Psoas muscle (tissue), 8 donors: Measurements from ENCODE around the gene LPCAT1. TPM values are rescaled to one million over a fixed set of nuclear protein-coding genes. Genes with fewer than 3 reads are reported as not detected.

ENCODE experiments used
- ATAC-seq, 4 donors: fragments of 200-7000 bp; cut with Tn5 transposase; one replicate each; pipeline ENCODE4 v1.9.1; 2020; ENCODE audit warnings: moderate library complexity in 3 of 4, mild to moderate bottlenecking in 2 of 4
- DNase-seq, 2 donors: peaks; one replicate each; pipeline ENCODE4 v3.0.0-alpha.2; 2020
- H3K27ac ChIP-seq: fragments of 200-600 bp; one replicate; pipeline ENCODE4 v1.8.0; 2022
- H3K27me3 ChIP-seq, 3 donors: fragments of 200-600 bp in 1 of 3; one replicate each; pipeline versions ENCODE4 v1.6.1 to v1.8.0; 2013 to 2022; ENCODE audit warnings: low read length in 2 of 3, mild to moderate bottlenecking in 2 of 3, moderate library complexity in 1 of 3; ENCODE audit not compliant: insufficient read depth in 3 of 3
- H3K36me3 ChIP-seq, 2 donors: fragments of 200-600 bp in 1 of 2; one replicate each; pipeline versions ENCODE4 v1.6.1 to v1.8.0; 2013 to 2022; ENCODE audit warnings: low read depth in 1 of 2, mild to moderate bottlenecking in 1 of 2, moderate library complexity in 1 of 2; ENCODE audit not compliant: insufficient read depth in 1 of 2
- H3K4me1 ChIP-seq: fragments of 200-600 bp; one replicate; pipeline ENCODE4 v1.8.0; 2022
- H3K4me3 ChIP-seq: fragments of 200-600 bp; one replicate; pipeline ENCODE4 v1.8.0; 2022; ENCODE audit warnings: mild to moderate bottlenecking
- H3K9me3 ChIP-seq: fragments of 200-600 bp; one replicate; pipeline ENCODE4 v1.8.0; 2022
- CTCF ChIP-seq: fragments of 200-600 bp; IDR thresholded peaks from one replicate; pipeline ENCODE4 v1.8.0; 2022; ENCODE audit warnings: antibody characterized with exemption
- WGBS, 3 donors: extraction: QIAGEN DNeasy Blood & Tissue Kit; methylation state at CpG; one replicate each; pipeline versions ENCODE4 v1.1.6 to v1.1.7; 2013; 5-methylcytosine and 5-hydroxymethylcytosine counted together
- intact Hi-C, 2 donors: fragments of 100-400 bp; cut with DNase I; formaldehyde crosslinking; loops; one replicate each; pipeline versions ENCODE4 v1.11.0 to v1.14.2; 2022
- polyA plus RNA-seq, 3 donors: library from polyadenylated mRNA; stranded (reverse); fragments of 200-250 nt; gene quantifications; one replicate each; pipeline ENCODE4 v1.2.3, GENCODE V29; 2013
- total RNA-seq, 4 donors: library from RNA; stranded (reverse); fragmentation: NEBNext Ultra II Directional in 2 of 4; extraction: Animal tissue kit (Norgen Biotek cat#: 25700) in 2 of 4; gene quantifications; one replicate each; pipeline versions ENCODE4 v1.2.1 to v1.2.4, GENCODE V29; 2021 to 2023
- donor health status: healthy with polysubstance abuse.
- donor health status: DM: no; HTN: no; CAD: no; lungs with moderate emphysema.
- donor health status: Bipolar disorder and iron deficiency.
- donor health status: healthy.
- donor health status: DM: yes; HTN: yes; CAD: no.
- donor health status: DM: no; HTN: no; CAD: no.
- donor health status: DM: no; HTN: no; CAD: no.
- donor health status: DM: yes; HTN: yes; CAD: no.

Gene LPCAT1
- total and polyA plus RNA-seq, 7 donors = 2.4 to 6.2 (median 4.7) TPM

- no peaks in the 10 kb centered on the region for H3K9me3 ChIP-seq
- no peaks in the 10 kb centered on the region for H3K4me1 ChIP-seq
- no peak for TF ChIP-seq CTCF
- H3K27me3 ChIP-seq = peaks cover 0 to 30% (median 10%) of the 10 kb centered on the region in 3 donors
- 88 to 91% (median 90%) methylated on average over 2 of the region's 2 CpGs for WGBS, 3 donors
- ATAC-seq (no peak), DNase-seq (no peak)
- H3K27ac ChIP-seq = no peak overlapping the region
- intact Hi-C loops = no loop called here
- no peak overlapping the region for H3K4me3 ChIP-seq
- H3K36me3 ChIP-seq = no peaks in the 10 kb centered on the region
Measured at GRCh38 chr5:1418238-1418920, 105.4 kb downstream of the LPCAT1 start.

GRCh38 chr5:1417586-1418225 lies 106.1 kb downstream of the LPCAT1 start:
- H3K4me3 ChIP-seq = no peak overlapping the region
- no peak for TF ChIP-seq CTCF
- H3K27me3 ChIP-seq = peaks cover 0 to 37% (median 11%) of the 10 kb centered on the region in 3 donors
- H3K4me1 ChIP-seq = no peaks in the 10 kb centered on the region
- no peak overlapping the region for H3K27ac ChIP-seq
- H3K36me3 ChIP-seq = no peaks in the 10 kb centered on the region
- intact Hi-C loops = no loop called here
- DNase-seq = peak; percentile 3 to 42
- no peaks in the 10 kb centered on the region for H3K9me3 ChIP-seq
- ATAC-seq = no peak
- 61 to 70% (median 68%) methylated on average over 6 of the region's 6 CpGs for WGBS, 3 donors

GRCh38 chr5:1416856-1417469 lies 106.8 kb downstream of the LPCAT1 start:
- Histone ChIP-seq H3K27ac (no peak overlapping the region), H3K27me3 (peaks cover 0 to 42% (median 14%) of the 10 kb centered on the region in 3 donors), H3K9me3 (no peaks in the 10 kb centered on the region), H3K4me3 (no peak overlapping the region), H3K36me3 (no peaks in the 10 kb centered on the region), H3K4me1 (no peaks in the 10 kb centered on the region)
- peak; percentile 4 to 26 for DNase-seq
- WGBS, 3 donors = 86 to 88% (median 88%) methylated on average over 12 of the region's 12 CpGs
- no peak for ATAC-seq
- no peak for TF ChIP-seq CTCF
- intact Hi-C loops = no loop called here

- H3K4me1 ChIP-seq = no peaks in the 10 kb centered on the region
- H3K4me3 ChIP-seq = no peak overlapping the region
- no peak overlapping the region for H3K27ac ChIP-seq
- no peak for TF ChIP-seq CTCF
- H3K27me3 ChIP-seq = peaks cover 0 to 43% (median 10%) of the 10 kb centered on the region in 3 donors
- peak; percentile 8 to 38 for DNase-seq
- no peak for ATAC-seq
- no peaks in the 10 kb centered on the region for H3K36me3 ChIP-seq
- intact Hi-C loops = no loop called here
- no peaks in the 10 kb centered on the region for H3K9me3 ChIP-seq
- 73 to 76% (median 74%) methylated on average over 20 to 22 of the region's 22 CpGs for WGBS, 3 donors
Measured at GRCh38 chr5:1415626-1416360, 108.0 kb downstream of the LPCAT1 start.
